ENCODE data around the gene ZNF655.

ZNF655 gene

GRCh38 chr7:99615989-99616358 lies 57.5 kb downstream of the ZNF655 start:
- DNase-seq = no peak

GRCh38 chr7:99616359-99617191 lies 58.1 kb downstream of the ZNF655 start, which contains the start of gene ZSCAN25:
ZSCAN25 (plus strand) TSS chr7:99616946; CDS start chr7:99619607, 2,661 bp downstream.
- DNase-seq = peak; percentile 92

GRCh38 chr7:99617192-99617781 lies 58.8 kb downstream of the ZNF655 start:
- no peak for DNase-seq

GRCh38 chr7:99618726-99619125 lies 60.3 kb downstream of the ZNF655 start:
- no peak for DNase-seq

GRCh38 chr7:99619571-99620130 lies 61.2 kb downstream of the ZNF655 start:
- no peak for DNase-seq

- no peak for DNase-seq
These were observed 62.8 kb downstream of the ZNF655 start for GRCh38 chr7:99621271-99621670.

- no peak for DNase-seq
These were observed 64.2 kb downstream of the ZNF655 start for GRCh38 chr7:99622596-99622995.

- no peak for DNase-seq
These were observed 64.8 kb downstream of the ZNF655 start for GRCh38 chr7:99623091-99623693.

GRCh38 chr7:99623702-99624447 lies 65.4 kb downstream of the ZNF655 start:
- DNase-seq = no peak

- DNase-seq = no peak
These were observed 66.0 kb downstream of the ZNF655 start for GRCh38 chr7:99624484-99624883.

GRCh38 chr7:99625321-99625720 lies 66.9 kb downstream of the ZNF655 start:
- DNase-seq = no peak

- DNase-seq = no peak
These were observed 67.5 kb downstream of the ZNF655 start for GRCh38 chr7:99625961-99626360.

Data from DMS 273 treated with DMSO at 0.1 percent for 48 hours (cell line).